GM19395 (cell line): Measurements from ENCODE around the gene TTC28.
A peak's percentile ranks its signal among the peaks of the same experiment; 100 is the strongest.

Experiments used
- ATAC-seq: cut with Tn5 transposase; IDR thresholded peaks from one replicate; pipeline ENCODE4 v1.9.1; 2021; ENCODE audit warnings: mild to moderate bottlenecking, moderate library complexity; ENCODE audit not compliant: unreplicated experiment

The TTC28 gene

GRCh38 chr22:28314959-28315358 lies 364.7 kb downstream of the TTC28 start:
- no peak for ATAC-seq

GRCh38 chr22:28310299-28310698 lies 369.3 kb downstream of the TTC28 start:
- ATAC-seq = no peak

GRCh38 chr22:28299753-28300152 lies 379.9 kb downstream of the TTC28 start:
- ATAC-seq = no peak

- ATAC-seq = no peak
Observed at GRCh38 chr22:28299309-28299708, 380.3 kb downstream of the TTC28 start.

- peak; percentile 91 for ATAC-seq
Observed at GRCh38 chr22:28297504-28297903, 382.1 kb downstream of the TTC28 start.

- ATAC-seq = no peak
Observed at GRCh38 chr22:28296452-28296851, 383.2 kb downstream of the TTC28 start.

- ATAC-seq = no peak
Observed at GRCh38 chr22:28283068-28283654, 396.5 kb downstream of the TTC28 start.

- ATAC-seq = no peak
Observed at GRCh38 chr22:28282405-28283067, 397.1 kb downstream of the TTC28 start.

- no peak for ATAC-seq
Observed at GRCh38 chr22:28279888-28280287, 399.8 kb downstream of the TTC28 start.

- ATAC-seq = no peak
Observed at GRCh38 chr22:28269277-28269676, 410.4 kb downstream of the TTC28 start.

GRCh38 chr22:28268850-28269249 lies 410.8 kb downstream of the TTC28 start:
- ATAC-seq = no peak

- ATAC-seq = no peak
Observed at GRCh38 chr22:28268171-28268570, 411.5 kb downstream of the TTC28 start.

GRCh38 chr22:28260619-28261018 lies 419.0 kb downstream of the TTC28 start:
- no peak for ATAC-seq

- no peak for ATAC-seq
Observed at GRCh38 chr22:28259774-28260312, 419.8 kb downstream of the TTC28 start.

GRCh38 chr22:28254396-28254795 lies 425.2 kb downstream of the TTC28 start:
- no peak for ATAC-seq

- no peak for ATAC-seq
Observed at GRCh38 chr22:28252539-28252938, 427.1 kb downstream of the TTC28 start.

GRCh38 chr22:28250036-28250695 lies 429.5 kb downstream of the TTC28 start:
- no peak for ATAC-seq

- no peak for ATAC-seq
Observed at GRCh38 chr22:28249402-28249801, 430.2 kb downstream of the TTC28 start.

- no peak for ATAC-seq
Observed at GRCh38 chr22:28247667-28248363, 431.8 kb downstream of the TTC28 start.

- no peak for ATAC-seq
Observed at GRCh38 chr22:28247136-28247535, 432.5 kb downstream of the TTC28 start.

GRCh38 chr22:28246397-28246796 lies 433.2 kb downstream of the TTC28 start:
- ATAC-seq = no peak
